SKM-1 treated with dmso at 0.1 percent for 144 hours (cell line): ENCODE measurements around the gene IGFBP1.
A peak's percentile ranks its signal among the peaks of the same experiment; 100 is the strongest.
"Not testable (repeated sequence)": the region's sequence is repeated elsewhere in the genome, so short reads cannot be mapped to it uniquely, and the experiment has no call there.

Experiments
- DNase-seq: peaks from one replicate; lab custom pipeline; 2025; ENCODE audit not compliant: unreplicated experiment; lab: John Stamatoyannopoulos, UW

IGFBP1 gene

GRCh38 chr7:45888185-45888992 is at the start of gene IGFBP1:
IGFBP1 (plus strand) TSS chr7:45888488; CDS start chr7:45888653, 165 bp downstream.
- no peak for DNase-seq

GRCh38 chr7:45838852-45839251 is 49.4 kb upstream of the IGFBP1 start:
- DNase-seq: not testable (repeated sequence)

GRCh38 chr7:45841926-45842717 is 46.2 kb upstream of the IGFBP1 start:
- not testable (repeated sequence) for DNase-seq

DNA sequence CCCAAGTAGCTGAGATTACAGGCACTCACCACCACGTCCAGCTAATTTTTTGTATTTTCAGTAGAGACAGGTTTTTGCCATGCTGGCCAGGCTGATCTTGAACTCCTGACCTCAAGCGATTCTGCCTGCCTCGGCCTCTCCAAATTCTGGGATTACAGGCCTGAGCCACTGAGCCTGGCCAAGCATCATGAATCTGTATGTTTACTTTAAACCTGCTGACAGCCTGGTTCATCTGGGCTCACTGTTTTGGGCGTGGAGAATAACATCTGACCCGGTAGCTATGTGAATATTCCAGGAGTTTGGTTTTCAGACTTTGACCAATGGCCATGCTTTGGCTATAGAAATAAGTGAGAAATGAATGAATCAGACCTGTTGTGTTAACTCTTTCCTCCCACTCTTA is 41.8 kb upstream of the IGFBP1 start:
- DNase-seq: not testable (repeated sequence)

GRCh38 chr7:45848734-45849133 is 39.6 kb upstream of the IGFBP1 start:
- not testable (repeated sequence) for DNase-seq

GRCh38 chr7:45852984-45853383 is 35.3 kb upstream of the IGFBP1 start:
- DNase-seq: not testable (repeated sequence)

DNA sequence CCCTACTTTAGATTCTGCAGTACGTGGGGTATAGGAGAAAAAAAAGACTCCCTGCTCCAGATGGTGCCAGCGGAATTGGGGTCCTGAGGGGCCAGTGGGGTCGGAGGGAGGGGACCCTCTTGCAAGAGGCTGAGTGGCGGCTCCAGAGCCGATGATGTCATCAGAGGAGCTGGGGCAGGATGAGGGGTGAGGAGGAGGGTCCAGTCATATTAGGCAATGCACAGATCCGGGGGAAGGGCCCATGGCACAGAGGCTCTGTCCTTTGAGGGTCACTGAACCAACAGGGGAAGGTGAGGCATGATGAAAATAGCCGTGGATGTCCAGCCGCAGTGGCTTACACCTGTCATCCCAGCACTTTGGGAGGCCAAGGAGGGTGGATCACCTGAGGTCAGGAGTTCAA is 34.8 kb upstream of the IGFBP1 start:
- DNase-seq: not testable (repeated sequence)

- not testable (repeated sequence) for DNase-seq
Measured at GRCh38 chr7:45855680-45856079, 32.6 kb upstream of the IGFBP1 start.

GRCh38 chr7:45856888-45857287 is 31.4 kb upstream of the IGFBP1 start:
- not testable (repeated sequence) for DNase-seq

- DNase-seq: no peak
Measured at GRCh38 chr7:45863715-45864114, 24.6 kb upstream of the IGFBP1 start.

DNA sequence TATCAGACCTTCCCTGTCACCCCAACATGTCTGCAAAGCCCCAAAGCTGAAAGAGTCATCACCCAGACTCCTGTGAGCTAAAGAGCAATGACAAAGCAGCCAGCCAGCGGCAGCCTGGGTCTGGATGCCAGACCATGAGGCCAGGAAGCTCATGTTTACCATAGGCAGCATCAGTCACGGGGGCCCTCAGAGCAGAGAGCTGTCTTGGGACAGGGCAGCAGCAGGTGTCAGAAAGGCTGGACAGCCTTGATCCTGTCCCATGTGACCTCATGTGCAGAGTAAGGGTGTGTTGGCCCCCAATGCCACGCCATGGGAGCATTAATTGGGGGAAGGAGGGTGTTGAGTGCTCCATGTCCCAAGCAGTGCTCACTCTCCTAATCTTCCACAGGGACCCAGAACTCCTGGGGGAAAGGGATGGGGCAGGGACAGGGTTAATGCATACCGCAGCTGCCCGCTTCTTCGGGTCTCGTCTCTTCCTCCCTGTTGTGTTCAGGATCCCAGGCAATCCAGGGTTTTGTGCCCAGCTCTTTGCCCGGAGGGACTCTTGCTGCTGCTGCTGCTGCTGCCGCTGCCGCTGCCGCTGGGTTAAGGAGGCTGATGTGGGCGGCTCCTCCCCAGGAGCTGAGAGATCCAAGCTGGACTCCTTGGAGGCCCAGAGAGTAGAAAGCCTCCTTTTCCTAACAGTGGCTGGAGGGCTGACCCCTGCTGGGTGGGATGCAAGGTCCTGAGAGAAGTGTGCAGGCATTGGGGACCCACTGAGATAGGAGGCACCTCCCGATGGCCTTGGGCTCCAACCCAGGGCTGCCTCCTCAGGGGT is 22.5 kb upstream of the IGFBP1 start:
- DNase-seq: no peak

DNA sequence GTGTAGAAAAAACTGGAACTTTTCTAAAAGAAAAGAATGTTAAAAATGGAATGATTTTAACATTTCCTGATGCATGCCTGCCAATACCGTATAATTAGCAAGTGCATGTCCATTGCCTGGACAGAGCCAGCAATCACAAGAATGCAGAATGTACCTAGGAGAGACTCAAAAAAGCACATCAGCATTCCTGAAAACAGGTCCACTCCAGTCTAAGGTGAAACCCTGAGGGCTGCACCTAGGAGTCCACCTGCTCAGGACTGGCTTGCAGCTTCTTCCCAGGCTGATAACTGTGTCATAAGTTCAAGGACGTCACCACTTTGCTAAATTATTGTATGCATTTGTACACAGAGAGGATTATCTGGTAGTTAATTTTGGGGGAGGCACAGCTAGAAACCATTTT is 20.8 kb upstream of the IGFBP1 start:
- no peak for DNase-seq

DNA sequence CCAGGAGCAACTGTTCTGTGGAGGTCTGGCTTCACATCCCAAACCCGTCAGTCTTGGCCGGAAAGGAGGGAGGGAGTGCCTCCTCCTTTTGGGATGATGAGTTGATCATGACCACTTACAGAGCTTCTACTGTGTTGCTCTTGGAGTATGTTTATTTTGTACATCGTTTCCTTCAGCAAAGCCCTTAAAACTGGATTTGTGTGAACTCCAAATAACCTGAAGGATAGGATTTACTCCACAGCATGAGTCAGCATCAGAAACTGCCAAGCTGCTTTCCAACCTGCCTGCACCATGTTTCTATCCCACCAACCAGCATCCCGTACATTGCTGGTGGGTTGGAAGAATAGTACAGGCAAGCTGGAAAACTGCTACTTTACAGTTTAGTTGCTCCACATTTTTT is 18.9 kb upstream of the IGFBP1 start:
- DNase-seq: no peak

GRCh38 chr7:45872116-45873034 is 15.9 kb upstream of the IGFBP1 start:
- DNase-seq: peak; percentile 12

DNA sequence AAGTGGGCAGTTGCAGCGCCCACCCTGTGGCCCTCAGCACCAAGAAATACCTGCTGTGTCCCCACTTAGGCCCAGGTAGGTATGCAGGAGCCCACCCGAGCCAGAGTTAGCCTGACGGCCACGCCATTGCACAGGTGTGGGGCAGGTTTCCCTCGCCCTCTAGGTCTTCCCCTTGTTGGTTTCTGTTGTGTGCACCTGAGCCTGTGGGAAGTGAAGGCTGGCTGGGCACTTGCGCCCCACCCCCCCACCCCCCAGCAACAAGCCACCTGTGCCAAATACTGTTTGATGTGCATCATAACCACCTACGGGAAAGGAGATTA is 15.3 kb upstream of the IGFBP1 start, which contains the start of gene CCDC201:
CCDC201 (minus strand) TSS at position 48 of the 320 bp plus-strand sequence. CDS start 75 bp downstream, outside the sequence.
- no peak for DNase-seq

DNA sequence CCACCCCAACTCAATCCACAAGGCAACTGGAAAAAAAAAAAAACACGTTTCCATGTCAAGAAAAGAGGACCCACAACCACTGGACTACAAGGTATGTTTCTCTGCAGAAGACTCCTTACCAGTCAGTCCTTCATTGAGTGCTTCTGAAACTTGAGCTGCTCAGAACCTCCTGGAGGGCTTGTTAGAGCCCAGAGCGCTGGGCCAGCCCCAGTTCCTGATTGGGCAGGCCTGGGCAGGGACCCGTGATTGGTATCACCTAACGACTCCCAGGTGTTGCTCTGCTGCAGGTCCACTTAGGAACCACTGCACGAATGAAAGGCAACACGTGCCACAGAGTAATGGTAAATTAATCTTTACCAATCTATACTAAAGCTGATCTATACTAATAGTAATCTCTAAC is 14.9 kb upstream of the IGFBP1 start:
- DNase-seq: no peak

- DNase-seq: no peak
Measured at GRCh38 chr7:45874408-45875131, 13.7 kb upstream of the IGFBP1 start.

- no peak for DNase-seq
Measured at GRCh38 chr7:45876519-45876918, 11.8 kb upstream of the IGFBP1 start.

DNA sequence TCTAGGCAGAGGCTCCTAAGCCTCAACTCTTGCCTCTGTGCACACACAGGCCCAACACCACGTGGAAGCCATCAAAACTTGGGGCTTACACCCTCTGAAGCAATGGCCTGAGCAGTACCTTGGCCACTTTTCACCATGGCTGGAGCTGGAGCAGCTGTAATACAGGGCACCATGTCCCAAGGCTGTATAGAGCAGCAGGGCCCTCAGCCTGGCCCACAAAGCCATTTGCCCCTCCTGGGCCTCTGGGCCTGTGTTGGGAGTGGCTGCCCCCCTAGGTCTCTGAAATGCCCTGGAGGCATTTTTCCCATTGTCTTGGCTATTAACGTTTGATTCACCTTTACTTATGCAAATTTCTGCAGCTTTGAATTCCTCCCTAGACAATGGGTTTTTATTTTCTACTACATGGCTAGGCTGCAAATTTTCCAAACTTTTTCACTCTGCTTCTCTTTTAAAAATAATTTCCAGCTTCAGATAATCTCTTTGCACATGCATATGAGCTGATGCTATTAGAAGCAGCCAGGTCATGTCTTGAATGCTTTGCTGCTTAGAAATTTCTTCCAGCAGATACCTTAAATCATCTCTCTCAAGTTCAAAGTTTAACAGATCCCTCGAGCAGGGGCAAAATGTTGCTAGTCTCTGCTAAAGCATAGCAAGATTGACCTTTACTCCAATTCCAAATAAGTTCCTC is 9.7 kb upstream of the IGFBP1 start:
- DNase-seq: no peak
